A549 treated with DMSO at 1 μM for 4 hours (cell line): ENCODE data around the gene C19orf33. TPM values are rescaled to one million over a fixed set of nuclear protein-coding genes. Genes with fewer than 3 reads are reported as not detected.

Experiments used
- total RNA-seq: library from RNA; stranded (reverse); fragments of 200-300 nt; extraction: Qiagen RNA extraction; gene quantifications from 5 replicates; pipeline ENCODE4 v1.2.3, GENCODE V29; 2022; ENCODE audit warnings: low read depth

C19orf33 gene
- total RNA-seq = 635 to 743 TPM (median 686 TPM) in 5 replicates

DNA sequence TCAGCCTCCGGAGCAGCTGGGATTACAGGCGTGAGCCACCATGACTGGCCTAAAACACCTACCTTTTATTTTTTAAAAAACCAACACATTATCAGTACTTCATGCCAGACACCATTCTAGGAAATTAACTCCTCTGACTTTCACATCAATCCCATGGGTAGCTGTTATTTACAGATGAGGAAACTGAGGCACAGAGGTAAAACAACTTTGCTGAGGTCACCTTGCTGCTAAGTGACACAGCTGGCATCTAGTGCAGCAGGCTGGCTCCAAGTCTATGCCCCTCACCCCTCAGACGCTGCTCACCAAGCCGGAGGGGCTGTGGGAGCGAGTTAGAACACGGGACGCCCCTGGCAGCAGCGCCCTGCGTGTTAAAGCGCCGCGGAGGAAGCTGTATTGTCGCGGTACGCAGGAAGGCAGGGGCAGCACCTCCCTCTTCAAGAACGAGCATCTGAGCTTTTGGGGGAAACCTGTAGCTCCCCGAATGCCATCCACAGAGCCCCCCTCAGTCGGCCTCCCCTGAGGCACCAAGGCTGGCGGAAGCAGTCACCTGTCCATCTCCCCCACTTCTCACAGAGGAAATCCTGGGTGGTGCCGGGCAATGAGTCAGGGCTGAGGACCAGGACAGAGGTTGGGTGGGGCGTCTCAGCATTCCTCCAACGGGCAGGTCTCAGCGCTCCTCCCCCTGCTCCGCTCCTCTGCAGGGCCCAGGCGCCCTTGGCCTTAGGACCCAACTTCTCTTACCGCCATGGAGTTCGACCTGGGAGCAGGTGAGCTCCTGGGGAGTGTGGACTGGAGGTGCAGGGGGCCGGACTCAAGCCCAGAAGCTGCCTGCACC is at the start of gene C19orf33:
Gene C19orf33 (plus strand): TSS at position 735 of the 835 bp plus-strand sequence. CDS start 11 bp downstream, at position 746.

DNA sequence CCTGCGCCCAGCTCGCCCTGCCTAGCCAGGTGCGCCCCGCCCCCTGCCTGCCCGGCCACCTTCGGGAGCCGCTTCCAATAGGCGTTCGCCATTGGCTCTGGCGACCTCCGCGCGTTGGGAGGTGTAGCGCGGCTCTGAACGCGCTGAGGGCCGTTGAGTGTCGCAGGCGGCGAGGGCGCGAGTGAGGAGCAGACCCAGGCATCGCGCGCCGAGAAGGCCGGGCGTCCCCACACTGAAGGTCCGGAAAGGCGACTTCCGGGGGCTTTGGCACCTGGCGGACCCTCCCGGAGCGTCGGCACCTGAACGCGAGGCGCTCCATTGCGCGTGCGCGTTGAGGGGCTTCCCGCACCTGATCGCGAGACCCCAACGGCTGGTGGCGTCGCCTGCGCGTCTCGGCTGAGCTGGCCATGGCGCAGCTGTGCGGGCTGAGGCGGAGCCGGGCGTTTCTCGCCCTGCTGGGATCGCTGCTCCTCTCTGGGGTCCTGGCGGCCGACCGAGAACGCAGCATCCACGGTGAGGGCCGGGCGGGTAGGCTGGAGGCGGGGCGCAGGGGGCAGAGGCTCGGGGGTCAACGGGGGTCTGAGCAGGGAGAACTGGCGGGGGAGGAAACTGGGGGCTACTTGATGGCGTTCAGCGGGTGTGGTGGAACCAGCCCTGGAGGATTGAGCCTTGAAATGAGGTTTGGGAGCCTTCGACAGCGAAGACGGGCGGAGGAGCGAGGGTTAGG is 39.4 kb upstream of the C19orf33 start, which contains the start of gene SPINT2:
Gene SPINT2 (plus strand): TSS at position 88 of the 727 bp plus-strand sequence. CDS start 320 bp downstream, at position 408.

DNA sequence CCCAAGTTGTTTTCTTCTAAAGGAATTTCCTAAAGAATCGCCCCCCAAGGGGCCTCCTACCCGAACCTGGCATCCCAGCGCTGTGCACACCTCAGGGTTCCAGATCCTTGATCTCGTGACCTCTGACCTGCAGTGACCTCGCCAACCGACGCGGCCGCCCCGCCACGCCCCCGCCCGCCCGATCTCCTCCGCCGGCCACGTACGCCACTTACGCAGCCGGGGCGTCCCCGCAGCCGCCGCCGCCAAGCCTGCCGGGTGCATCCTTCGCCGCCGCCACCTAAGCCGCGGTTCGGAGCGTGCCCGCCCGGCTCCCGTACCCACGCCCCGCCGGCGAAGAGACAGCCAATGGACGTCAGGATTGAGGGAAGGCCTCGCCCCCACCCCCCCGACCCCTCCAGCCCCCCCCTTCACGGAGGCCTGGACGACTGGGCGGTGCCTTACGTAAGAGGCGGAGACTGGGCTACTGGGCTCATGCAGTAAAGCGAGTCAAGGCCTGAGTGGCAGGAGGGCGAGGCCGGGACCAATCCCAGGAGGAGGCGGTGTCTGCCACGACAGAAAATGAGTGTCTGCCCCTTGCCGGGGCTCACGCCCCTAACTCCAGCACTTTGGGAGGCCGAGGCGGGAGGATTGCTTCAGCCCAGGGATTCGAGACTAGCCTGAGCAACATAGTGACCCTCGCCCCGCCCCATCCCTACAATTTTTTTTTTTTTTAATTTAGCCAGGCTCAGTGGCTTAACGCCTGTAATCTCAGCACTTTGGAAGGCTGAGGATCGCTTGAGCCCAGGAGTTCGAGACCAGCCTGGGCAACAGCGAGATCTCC is 11.8 kb downstream of the C19orf33 start, which contains the start of gene YIF1B:
Gene YIF1B (minus strand): TSS at position 291 of the 820 bp plus-strand sequence. CDS start 30 bp downstream, at position 261.

DNA sequence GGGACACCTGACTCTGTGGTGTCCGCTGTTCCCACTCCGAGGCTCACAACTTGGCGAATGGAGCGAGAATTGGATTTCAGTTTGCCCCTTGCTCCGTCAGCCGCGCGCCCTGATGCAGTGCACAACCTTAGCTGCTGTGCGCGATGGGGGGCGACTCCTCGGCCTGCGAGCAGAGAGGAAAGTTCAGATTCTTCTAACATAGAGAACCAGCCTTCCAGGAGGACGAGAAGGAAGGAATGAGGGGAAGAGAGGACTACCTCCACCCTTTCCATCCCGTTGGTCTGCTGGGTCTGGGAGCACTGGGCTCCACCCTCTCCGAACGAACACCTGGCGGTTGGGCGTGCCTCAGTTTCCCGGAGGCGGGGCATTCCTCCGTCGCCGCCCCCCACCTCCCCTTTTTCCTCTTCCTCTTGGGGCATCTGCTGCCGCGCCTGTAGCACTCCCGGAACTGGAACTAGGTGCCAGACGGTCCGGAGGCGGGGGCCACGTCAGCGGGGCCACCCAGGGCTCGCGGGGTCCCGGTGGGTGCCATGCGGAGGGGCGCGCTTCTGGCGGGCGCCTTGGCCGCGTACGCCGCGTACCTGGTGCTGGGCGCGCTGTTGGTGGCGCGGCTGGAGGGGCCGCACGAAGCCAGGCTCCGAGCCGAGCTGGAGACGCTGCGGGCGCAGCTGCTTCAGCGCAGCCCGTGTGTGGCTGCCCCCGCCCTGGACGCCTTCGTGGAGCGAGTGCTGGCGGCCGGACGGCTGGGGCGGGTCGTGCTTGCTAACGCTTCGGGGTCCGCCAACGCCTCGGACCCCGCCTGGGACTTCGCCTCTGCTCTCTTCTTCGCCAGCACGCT is 15.6 kb downstream of the C19orf33 start, which contains the start of gene KCNK6:
Gene KCNK6 (plus strand): TSS at position 425 of the 838 bp plus-strand sequence. CDS start 106 bp downstream, at position 531.

Other genes with a start within 250 kb of the C19orf33 start
- 3.7 to 4.9 TPM (median 4.7 TPM) in 5 replicates for gene DPF1, start 80.0 kb upstream of the C19orf33 start, total RNA-seq
- 81.3 to 143 TPM (median 127 TPM) in 5 replicates for gene PPP1R14A, start 47.9 kb upstream of the C19orf33 start, total RNA-seq
- 280 to 396 TPM (median 353 TPM) in 5 replicates for gene SPINT2, start 39.7 kb upstream of the C19orf33 start, total RNA-seq
- gene YIF1B, start 11.7 kb downstream of the C19orf33 start, total RNA-seq = 98.3 to 132 TPM (median 119 TPM) in 5 replicates
- gene KCNK6, start 15.6 kb downstream of the C19orf33 start, total RNA-seq = 5.2 to 6.1 TPM (median 6.1 TPM) in 5 replicates
- gene CATSPERG, start 31.6 kb downstream of the C19orf33 start, total RNA-seq = 1.1 to 1.8 TPM (median 1.5 TPM) in 5 replicates
- 462 to 508 TPM (median 476 TPM) in 5 replicates for gene PSMD8, start 70.3 kb downstream of the C19orf33 start, total RNA-seq
- gene GGN, start 83.8 kb downstream of the C19orf33 start, total RNA-seq = 0.16 to 0.47 TPM (median 0.26 TPM) in 5 replicates
- 1.8 to 3.3 TPM (median 2.8 TPM) in 5 replicates for gene SPRED3, start 84.4 kb downstream of the C19orf33 start, total RNA-seq
- gene FAM98C, start 98.8 kb downstream of the C19orf33 start, total RNA-seq = 17.8 to 27.6 TPM (median 26.3 TPM) in 5 replicates
- 0.07 TPM in 2 of 5 replicates, not detected in the others for gene RASGRP4, start 122.0 kb downstream of the C19orf33 start, total RNA-seq
- gene RYR1, start 129.4 kb downstream of the C19orf33 start, total RNA-seq = 4.4 to 5.9 TPM (median 5.6 TPM) in 5 replicates